BJ (cell line): ENCODE measurements around the gene EXOC3L4. TPM values are rescaled to one million over a fixed set of nuclear protein-coding genes. Genes with fewer than 3 reads are reported as not detected.
A peak's percentile ranks its signal among the peaks of the same experiment; 100 is the strongest.

Source experiments
- CTCF ChIA-PET: fragments of 350-600 bp; formaldehyde crosslinking; extraction: SDS; loops from one replicate; lab custom pipeline; 2021; ENCODE audit warnings: antibody characterized with exemption, inconsistent platforms; lab: Yijun Ruan, JAX
- POLR2A ChIA-PET: fragments of 300-600 bp; sonication (Branson Sonifier 250); formaldehyde crosslinking; extraction: SDS; loops from one replicate; lab custom pipeline; 2021; ENCODE audit warnings: antibody characterized with exemption; lab: Charles Lee
- DNase-seq: peaks from one replicate; pipeline ENCODE4 v3.0.0-alpha.2; 2011; ENCODE audit warnings: low read depth
- H3K27me3 ChIP-seq: 2 replicates; pipeline ENCODE4 v1.6.0; 2011; ENCODE audit warnings: low read length; ENCODE audit not compliant: control insufficient read depth, insufficient read depth
- H3K36me3 ChIP-seq: 2 replicates; pipeline ENCODE4 v1.5.1; 2011; ENCODE audit warnings: low read length; ENCODE audit not compliant: control insufficient read depth, insufficient read depth
- H3K4me3 ChIP-seq: 2 replicates; pipeline ENCODE4 v1.5.1; 2011; ENCODE audit warnings: low read depth, mild to moderate bottlenecking, control low read depth, low read length
- CTCF ChIP-seq: IDR thresholded peaks from 2 replicates; pipeline ENCODE4 v1.5.1; 2011; ENCODE audit warnings: low read depth, mild to moderate bottlenecking, control low read depth, inconsistent platforms, low read length, moderate library complexity; ENCODE audit not compliant: insufficient read depth
- polyA plus RNA-seq: library from polyadenylated mRNA; depleted of rRNA; stranded (reverse); fragments of >200 nt; gene quantifications from 2 replicates; pipeline ENCODE4 v1.2.3, GENCODE V29; 2011

Gene EXOC3L4
- polyA plus RNA-seq, 1 experiment: not detected

- DNase-seq: no peak
- TF ChIP-seq CTCF: no peak
- peaks cover 8% of the 10 kb centered on the region for H3K36me3 ChIP-seq
- peaks cover 2% of the 10 kb centered on the region; the same call in 1 of the 2 replicates for H3K27me3 ChIP-seq
- POLR2A ChIA-PET: no interaction called here
- CTCF ChIA-PET: interaction anchor here (1.4 to 6.3 kb wide), 4 partner anchors 9 to 36 kb away, joined by 4 to 49 read pairs (median 26); no protein-coding TSS in a partner anchor
- no peak overlapping the region for H3K4me3 ChIP-seq
These were observed 44.9 kb downstream of the EXOC3L4 start for GRCh38 chr14:103139132-103140025.

GRCh38 chr14:103140316-103141109 lies 46.0 kb downstream of the EXOC3L4 start:
- CTCF ChIA-PET: interaction anchor here (0.6 to 4.9 kb wide), 10 partner anchors 9 to 142 kb away, joined by 3 to 49 read pairs (median 3); no protein-coding TSS in a partner anchor

GRCh38 chr14:103141117-103141796 lies 46.7 kb downstream of the EXOC3L4 start:
- TF ChIP-seq CTCF: peak; percentile 77
- no peak for DNase-seq
- peaks cover 2% of the 10 kb centered on the region; the same call in 1 of the 2 replicates for H3K27me3 ChIP-seq
- H3K36me3 ChIP-seq: peaks cover 1% of the 10 kb centered on the region; the same call in 1 of the 2 replicates
- CTCF ChIA-PET: interaction anchor here (0.7 to 4.9 kb wide), 12 partner anchors 8 to 135 kb away, joined by 3 to 49 read pairs (median 4); partner anchors contain the start of gene TNFAIP2
- POLR2A ChIA-PET: no interaction called here
- H3K4me3 ChIP-seq: no peak overlapping the region

More at GRCh38 chr14:103140316-103141109, 46.0 kb downstream of the EXOC3L4 start:
- Histone ChIP-seq H3K36me3 (peaks cover 1% of the 10 kb centered on the region), H3K4me3 (no peak overlapping the region), H3K27me3 (peaks cover 2% of the 10 kb centered on the region; the same call in 1 of the 2 replicates)
- no peak for DNase-seq
- TF ChIP-seq CTCF: no peak
- POLR2A ChIA-PET: no interaction called here

GRCh38 chr14:103142026-103142425 lies 47.5 kb downstream of the EXOC3L4 start:
- ChIA-PET CTCF (interaction anchor here (1.1 to 4.9 kb wide), 7 partner anchors 9 to 140 kb away, joined by 3 to 49 read pairs (median 4); partner anchors contain the start of gene TNFAIP2), POLR2A (no interaction called here)
- TF ChIP-seq CTCF: no peak
- H3K4me3 ChIP-seq: no peak overlapping the region
- no peak for DNase-seq
- H3K27me3 ChIP-seq: peaks cover 2% of the 10 kb centered on the region; the same call in 1 of the 2 replicates
- no peaks in the 10 kb centered on the region for H3K36me3 ChIP-seq
